GM15510 (cell line): ENCODE results near the gene RNPS1.

Source experiments
- POLR2A ChIP-seq: IDR thresholded peaks from 3 replicates; pipeline ENCODE4 v1.6.1; 2011; ENCODE audit warnings: borderline replicate concordance; ENCODE audit not compliant: insufficient read length; ENCODE audit errors: extremely low read depth

Gene RNPS1, protein sequence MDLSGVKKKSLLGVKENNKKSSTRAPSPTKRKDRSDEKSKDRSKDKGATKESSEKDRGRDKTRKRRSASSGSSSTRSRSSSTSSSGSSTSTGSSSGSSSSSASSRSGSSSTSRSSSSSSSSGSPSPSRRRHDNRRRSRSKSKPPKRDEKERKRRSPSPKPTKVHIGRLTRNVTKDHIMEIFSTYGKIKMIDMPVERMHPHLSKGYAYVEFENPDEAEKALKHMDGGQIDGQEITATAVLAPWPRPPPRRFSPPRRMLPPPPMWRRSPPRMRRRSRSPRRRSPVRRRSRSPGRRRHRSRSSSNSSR

DNA sequence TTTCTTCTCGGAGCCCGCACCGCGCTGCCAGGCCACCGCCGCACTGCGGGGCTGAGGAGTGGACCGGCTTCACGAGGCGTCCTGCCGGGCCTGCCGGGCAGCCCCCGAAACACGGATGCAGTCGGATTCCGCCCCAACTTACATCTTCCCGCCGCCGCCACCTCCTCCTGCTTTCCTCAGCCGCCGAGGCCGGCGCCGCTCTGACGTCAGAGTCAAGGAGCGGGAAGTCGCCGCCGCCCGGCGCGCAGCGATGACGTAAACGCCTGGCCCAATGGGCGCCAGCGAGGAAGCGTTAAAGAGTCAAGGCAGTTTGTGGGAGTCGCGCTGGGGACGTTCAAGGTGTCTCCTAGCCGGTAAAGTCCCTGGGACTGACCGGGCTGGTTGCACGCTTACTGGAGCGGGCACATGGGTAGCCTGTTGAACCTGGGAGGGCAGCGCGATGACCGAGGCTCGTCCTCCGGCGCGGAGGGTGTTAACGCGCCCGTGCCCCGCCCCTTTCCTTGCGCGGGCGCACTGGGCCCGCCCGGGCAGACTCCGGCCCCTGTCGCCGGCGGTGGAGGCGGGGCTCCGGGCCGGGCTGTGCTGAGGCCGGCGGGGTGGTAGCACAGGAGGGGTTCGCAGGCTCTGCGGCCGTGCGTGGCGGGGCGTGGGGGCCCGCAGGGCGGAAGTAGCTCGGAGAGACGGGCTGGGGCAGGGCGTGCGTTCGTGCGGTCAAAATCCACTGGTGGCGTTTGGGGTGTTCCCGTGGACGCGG is at the start of gene RNPS1:
TSS of gene RNPS1 (minus strand) at position 214 of the 754 bp plus-strand sequence. CDS start 3,483 bp downstream, outside the sequence.
- TF ChIP-seq POLR2A, result peak; percentile 86

DNA sequence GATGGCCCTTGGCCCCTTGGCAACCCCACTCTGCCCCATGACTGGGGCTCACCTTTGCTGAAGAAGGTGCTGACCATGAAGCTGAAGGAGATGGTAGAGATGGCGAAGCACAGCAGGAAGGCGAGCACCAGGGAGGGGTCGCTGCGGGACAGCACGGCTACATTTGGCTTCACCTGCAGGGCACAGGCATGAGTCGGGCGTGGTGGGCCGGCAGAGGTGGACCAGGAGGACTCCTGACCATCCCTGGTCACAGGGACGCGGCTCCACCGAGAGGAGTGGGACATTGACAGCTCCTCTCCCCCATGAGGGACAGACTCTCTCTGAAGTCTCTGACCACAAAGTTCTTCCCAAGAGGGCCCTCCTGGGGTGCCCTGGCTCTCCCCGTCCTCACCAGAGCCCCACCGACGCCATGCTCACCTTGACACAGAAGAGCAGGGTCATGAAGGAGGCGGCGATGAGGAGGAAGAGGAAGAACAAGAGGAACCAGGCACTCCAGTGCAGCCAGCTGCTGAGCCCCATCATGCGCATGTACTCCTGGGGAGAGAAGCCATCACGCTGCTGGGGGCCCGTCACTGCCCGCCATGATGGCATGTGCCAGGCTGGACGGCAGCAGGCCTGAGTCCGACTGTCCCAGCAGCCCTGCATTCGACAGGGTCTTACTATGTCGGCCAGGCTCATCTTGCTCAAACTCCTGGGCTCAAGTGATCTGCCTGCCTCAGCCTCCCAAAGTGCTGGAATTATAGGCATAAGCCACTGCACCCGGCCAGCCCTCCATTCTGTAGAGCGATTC is 49.5 kb upstream of the RNPS1 start:
- no peak for TF ChIP-seq POLR2A

DNA sequence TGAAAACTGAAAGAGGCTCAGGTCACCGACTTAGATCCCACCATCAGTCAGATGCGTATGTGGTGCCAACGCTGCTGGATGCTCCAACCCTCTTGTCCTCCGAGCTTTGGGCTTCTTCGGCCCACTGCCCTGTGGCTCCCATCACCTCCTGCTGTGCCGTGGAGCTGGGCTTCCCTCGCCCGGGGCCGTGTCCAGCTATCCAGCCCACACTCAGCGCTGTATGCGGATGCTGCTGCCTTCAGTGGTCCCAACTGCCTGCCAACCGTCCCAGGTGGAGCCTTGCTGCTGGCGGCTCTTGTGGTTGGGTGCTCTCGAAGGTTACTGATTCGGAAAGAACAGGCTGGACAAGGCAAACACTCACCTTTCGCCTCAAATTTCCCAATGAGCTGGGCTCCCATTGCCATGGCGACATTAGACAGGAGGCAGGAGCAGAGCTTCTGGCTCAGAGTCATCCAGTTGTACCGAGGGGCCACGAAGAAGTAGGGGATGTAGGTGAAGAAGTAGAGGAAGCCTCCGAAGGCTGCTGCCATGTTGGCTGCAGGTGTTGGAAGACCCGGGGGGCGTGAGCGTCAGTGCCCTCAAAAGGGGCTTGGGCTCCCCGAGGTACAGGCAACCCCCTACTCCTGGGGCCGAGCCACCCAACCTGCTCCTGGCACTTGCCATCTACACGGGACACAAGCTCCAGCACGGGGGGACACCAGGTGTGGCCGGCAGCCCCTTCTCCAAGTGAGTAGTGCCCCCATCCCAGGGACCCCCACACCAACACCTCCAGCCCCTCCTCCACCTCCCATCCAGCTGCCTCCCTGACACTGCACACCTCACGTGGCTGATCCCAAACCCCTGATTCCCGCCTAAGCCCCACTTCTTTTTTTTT is 40.4 kb upstream of the RNPS1 start:
- no peak for TF ChIP-seq POLR2A

DNA sequence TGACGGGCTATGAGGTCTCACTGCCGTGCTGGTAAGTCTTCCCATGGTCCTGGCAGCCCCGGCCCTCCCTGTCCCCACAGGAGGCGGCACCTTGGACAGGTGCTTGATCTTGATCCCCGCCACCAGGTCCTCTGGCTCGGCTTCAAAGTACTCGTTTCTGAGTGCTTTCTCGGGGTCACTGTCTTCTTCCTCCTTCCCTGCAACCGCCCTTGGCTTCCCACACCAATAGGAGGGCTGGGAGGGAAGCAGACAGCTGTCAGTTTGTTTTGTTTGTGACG is 31.9 kb upstream of the RNPS1 start:
- TF ChIP-seq POLR2A, result no peak

DNA sequence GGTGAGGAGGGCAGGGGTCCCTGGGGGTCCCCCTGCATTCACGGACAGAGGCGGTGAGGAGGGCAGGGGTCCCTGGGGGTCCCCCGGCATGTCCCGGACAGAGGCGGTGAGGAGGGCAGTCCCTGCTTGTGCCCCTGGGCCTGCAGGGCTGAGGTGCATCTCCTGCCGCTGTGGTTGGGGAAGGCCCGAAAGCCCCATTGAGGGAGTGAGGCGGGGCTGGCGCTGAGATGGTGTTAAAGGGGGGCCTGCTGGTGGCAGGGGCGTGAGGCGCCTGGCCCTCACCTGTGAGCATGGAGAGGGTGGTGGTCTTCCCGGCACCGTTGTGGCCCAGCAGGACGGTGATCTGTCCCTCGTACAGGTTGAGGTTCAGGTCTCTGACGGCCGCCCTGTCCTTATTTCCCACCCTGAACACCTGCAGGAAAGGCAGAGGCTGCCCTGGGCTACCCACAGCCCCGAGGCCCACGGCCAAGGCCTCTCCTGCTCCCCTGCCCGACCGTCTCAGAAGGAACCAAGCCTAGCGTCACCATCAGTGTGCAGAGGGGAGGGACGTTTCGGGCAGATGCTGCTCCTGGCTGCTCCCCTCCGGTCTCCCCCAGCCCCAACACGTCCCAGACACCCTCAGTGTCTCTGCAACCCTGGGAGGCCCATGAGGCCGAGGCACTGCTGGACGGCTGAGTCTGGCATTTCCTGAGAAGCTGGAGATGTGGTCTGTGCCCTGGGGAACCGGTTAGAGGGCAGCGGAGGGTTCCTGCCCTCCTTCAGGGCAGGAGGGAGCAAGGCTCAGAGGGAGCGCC is 31.4 kb upstream of the RNPS1 start:
- no peak for TF ChIP-seq POLR2A

DNA sequence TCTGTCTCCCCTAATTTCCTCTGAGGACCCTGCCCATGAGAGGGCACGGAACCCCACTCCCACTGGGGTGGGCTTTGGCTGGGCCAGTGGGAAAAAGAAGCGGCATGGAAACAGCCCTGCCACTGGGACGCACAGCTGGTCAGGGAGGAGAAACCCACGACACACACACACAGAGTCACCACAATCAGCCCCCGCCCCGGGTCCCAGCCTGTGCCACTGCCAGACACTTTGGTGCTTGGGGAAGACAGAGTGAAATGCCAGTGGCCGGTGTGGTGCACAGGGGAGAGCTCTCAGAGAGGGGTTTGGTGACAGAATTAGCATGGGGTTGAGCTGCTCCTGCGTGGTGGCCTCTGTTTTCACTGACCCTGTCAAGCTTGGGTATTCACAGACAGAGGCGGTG is 30.7 kb upstream of the RNPS1 start:
- TF ChIP-seq POLR2A, result no peak

DNA sequence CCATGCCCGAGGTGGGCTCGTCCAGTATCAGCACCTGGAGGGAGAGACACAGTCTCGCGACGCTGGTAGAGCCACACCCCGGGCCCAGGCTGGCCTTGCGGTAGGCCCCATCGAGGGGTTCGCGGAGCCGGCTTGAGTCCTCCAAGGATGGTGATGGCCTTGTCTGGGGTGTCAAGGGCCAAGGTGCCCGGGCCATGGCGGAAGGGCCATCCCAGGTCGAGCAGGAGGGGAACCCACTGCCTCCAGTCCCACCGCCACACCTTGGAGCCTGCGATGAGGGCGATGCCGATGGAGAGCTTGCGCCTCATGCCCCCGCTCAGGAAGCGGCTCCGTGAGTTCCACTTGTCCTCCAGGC is 29.6 kb upstream of the RNPS1 start:
- no peak for TF ChIP-seq POLR2A

DNA sequence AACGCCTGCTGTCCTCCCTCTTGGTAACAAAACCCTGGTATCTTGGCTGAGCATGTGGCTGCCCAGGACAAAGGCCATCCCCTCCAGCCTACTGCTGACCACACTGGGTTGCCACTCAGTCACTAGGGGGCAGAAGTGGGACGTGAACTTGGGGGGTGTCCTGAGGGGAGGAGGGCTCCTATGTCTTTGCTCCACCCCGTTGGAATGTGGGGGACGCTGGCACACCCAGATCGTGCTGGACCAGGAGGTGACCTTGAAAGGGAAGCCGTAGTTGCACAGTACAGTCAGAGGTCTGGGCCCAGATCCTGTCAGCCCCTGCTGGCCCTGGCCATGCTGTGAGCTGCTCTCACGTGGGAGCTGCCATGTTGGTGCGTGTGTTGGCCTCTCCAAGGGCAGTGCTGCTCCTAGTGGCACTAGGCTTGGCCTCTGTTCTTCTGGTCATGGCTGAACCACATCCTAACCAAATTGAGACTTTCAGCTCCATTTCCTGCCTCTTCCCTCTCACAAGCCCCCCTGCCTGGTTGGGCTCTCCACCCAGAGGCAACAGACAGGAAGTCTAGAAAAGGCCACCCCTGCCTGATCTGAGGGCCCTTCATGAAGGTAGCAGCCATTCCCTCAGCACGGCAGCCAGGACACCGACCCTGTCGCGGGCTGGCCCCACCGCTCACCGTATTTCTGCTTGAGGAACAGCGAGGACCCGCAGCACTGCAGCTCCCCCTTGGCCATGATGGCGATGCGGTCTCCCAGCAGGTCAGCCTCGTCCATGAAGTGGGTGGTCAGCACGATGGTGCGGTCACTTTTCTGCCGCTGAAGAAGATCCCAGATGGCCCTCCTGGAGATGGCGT is 29.0 kb upstream of the RNPS1 start:
- TF ChIP-seq POLR2A, result no peak

DNA sequence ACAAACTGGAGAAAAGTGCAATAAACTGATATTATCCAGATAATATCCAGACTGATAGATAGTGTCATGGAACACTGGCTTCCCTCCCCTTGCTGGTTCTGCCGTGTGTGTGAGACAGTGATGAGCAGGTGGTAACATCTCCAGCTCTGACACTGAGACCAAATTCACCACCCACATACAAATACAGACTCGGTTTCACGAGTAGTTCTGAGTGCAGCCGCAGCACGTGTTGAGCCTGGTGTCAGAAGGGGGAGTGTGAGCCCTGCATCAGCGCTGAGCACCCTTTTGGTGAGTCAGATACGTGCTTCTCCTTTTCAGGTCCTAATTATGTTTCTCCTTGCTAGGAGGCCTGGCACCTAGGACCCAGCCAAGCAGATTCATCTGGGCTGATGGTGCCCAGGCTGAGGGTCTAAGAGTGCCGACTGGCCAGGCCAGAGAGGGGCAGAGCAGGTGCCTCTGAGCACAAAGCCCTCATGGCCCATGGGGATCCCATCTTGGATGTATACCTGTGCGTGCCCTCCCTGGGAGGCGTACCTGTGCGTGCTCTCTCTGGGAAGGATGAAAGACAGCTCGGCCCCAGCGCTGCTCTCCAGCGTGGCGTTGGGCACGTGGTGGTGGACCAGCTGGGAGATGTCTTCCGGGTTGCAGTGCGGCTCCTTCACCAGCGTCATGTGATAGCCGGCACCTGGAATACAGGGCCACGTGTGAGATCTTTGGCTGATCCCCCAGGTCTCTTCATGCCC is 27.3 kb upstream of the RNPS1 start:
- TF ChIP-seq POLR2A, result no peak

DNA sequence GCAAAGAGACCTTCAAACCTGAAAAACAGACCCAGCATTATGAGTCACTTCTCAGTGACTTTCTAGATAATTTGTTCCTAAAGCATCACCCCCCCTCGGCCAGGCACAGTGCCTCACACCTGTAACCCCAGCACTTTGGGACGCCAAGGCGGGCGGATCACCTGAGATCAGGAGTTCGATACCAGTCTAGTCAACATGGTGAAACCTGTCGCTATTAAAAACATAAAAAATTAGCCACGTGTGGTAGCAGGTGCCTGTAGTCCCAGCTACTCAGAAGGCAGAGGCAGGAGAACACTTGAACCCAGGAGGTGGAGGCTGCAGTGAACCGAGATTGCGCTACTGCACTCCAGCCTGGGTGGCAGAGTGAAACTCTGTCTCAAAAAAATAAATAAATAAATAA is 24.3 kb upstream of the RNPS1 start:
- no peak for TF ChIP-seq POLR2A

DNA sequence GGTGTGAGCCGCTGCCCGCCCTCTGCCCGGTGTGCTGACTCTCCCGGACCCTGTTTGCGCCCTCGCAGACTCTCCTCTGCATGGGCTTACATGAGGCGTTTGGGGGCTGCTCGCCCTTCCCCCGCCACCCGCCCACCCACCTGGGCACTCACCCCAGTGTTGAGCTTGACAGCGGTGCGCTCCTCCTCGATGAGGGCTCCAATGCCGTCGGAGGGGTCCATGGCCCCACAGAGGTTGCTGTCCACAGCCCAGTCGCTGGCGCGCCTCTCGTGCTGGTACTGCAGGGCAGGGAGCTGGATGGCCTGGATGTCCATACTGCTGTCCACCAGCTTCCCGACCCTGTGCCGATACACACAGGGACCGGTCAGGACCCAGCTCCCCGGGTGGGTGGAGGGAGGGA is 21.4 kb upstream of the RNPS1 start:
- no peak for TF ChIP-seq POLR2A

DNA sequence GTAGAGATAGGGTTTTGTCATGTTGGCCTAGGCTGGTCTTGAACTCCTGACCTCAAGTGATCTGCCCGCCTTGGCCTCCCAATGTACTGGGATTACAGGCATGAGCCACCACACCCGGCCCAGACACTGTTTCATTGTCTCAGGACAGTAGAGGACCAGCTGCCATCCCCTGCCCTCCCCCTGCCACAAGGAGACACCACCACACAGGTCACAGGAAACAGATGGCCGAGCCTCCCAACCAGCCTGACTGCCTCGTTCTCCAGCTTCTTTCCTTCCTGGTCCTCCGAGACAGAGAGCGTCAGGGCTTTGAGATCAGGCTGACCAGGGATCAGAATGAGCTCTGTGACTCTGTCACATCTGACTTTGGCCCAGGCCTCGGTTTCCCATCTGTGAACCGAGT is 20.8 kb upstream of the RNPS1 start:
- no peak for TF ChIP-seq POLR2A

DNA sequence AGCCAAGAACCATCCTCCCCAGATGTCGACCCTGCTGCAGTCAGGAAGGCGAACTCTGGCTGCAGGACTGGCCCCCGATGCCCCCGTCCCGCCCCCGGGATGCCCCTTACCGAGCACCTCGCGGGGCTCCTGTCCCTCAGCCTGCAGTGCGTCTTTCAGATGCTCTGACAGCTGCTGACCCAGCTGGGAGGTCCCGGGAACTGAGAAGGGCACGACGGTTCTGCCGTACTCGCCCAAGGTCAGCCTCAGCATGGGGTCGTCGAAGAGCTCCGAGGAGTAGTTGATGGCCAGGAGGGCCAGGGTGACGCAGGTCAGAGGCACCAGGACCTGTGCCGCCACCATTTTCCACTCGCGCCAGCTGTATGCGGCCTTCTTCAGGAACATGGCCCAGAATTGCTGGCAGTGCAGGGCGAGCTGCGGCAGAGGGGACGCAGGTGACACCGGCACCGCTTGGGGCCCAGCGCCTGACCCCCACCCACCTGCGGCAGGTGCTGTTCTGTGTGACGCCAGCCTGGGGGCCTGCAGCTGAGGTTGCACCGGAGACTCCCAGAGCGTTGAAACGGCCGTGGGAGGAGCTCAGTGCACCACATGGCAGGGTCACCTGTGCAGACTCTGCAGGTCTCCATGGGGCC is 20.1 kb upstream of the RNPS1 start:
- TF ChIP-seq POLR2A, result no peak

DNA sequence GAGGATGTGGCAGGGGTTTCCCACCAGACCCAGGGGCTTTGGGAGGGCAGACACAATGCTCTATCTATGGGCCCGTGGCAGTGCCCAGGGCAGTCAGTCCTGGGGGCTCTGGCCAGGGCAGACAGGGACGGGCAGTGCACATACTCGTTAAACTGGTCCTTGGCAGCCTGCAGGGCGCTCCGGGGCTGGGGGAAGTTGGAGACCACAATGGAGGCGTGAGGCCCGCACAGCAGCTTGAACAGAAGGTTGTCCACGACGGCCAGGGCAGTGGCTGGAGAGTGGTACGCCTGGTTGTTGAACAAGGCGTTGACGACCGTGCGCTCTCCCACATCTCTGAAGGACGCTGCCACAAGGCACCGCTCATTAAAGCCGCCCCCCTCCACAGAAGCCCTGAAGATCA is 18.6 kb upstream of the RNPS1 start:
- no peak for TF ChIP-seq POLR2A
